GM19043 (cell line): ENCODE data around the gene UBTF.
A peak's percentile ranks its signal among the peaks of the same experiment; 100 is the strongest.

Experiments
- ATAC-seq: cut with Tn5 transposase; IDR thresholded peaks from one replicate; pipeline ENCODE4 v1.9.1; 2021; ENCODE audit warnings: low read depth; ENCODE audit not compliant: unreplicated experiment

The UBTF gene

DNA sequence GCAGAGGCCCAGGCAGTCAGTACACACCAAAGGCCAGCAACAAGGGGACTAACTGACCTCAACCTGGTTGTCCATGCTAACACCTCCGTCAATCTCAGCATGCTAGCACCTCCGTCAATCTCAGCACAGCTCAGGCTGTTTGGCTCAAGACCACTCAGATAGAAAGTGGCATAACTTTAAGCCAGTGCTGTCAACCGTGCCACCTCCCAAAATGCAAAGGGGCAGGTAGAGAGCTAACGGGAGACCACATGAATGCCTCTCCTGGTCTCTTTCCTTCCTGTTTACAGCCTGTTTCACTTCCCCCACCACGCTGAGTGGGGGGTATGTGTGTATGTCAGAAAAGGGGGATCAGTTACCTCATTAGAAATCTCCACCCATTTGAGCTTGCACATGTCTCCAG lies 3.3 kb downstream of the UBTF start:
- no peak for ATAC-seq

DNA sequence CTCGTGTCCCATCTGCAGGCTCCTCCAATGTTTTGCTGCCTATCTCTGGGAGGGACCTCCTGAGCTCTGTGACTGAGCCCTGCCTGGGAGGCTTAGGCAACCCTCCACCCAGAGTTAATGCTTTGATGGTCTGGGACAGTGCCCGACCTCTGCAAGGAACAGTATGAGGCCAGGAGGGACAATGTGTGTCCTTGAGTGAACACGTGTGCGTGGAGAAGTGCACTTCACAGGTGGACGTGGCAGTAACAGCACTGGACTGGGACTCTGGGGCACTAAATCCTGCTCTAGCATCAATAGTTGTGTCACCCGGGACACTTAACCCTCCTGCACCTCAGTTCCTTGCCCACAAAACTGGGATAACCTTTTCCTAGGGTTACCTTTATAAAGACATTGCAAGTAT lies 4.6 kb downstream of the UBTF start:
- ATAC-seq = no peak

DNA sequence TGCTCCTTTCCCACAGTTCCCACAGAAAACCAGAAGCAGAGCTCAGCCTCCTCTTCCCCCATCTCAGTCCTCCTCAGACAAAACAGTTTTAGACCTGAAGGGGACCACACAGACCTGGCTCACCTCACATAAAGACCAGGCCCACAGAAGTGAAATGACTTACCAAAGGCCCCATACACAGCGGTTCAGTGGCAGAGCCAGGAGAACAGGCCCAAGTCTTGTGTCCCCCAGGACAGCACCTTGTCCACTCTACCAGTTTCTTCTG lies 5.3 kb downstream of the UBTF start:
- no peak for ATAC-seq

- ATAC-seq = no peak
These were observed 5.9 kb downstream of the UBTF start for GRCh38 chr17:44213403-44214229.

GRCh38 chr17:44212507-44213402 lies 6.7 kb downstream of the UBTF start:
- no peak for ATAC-seq

DNA sequence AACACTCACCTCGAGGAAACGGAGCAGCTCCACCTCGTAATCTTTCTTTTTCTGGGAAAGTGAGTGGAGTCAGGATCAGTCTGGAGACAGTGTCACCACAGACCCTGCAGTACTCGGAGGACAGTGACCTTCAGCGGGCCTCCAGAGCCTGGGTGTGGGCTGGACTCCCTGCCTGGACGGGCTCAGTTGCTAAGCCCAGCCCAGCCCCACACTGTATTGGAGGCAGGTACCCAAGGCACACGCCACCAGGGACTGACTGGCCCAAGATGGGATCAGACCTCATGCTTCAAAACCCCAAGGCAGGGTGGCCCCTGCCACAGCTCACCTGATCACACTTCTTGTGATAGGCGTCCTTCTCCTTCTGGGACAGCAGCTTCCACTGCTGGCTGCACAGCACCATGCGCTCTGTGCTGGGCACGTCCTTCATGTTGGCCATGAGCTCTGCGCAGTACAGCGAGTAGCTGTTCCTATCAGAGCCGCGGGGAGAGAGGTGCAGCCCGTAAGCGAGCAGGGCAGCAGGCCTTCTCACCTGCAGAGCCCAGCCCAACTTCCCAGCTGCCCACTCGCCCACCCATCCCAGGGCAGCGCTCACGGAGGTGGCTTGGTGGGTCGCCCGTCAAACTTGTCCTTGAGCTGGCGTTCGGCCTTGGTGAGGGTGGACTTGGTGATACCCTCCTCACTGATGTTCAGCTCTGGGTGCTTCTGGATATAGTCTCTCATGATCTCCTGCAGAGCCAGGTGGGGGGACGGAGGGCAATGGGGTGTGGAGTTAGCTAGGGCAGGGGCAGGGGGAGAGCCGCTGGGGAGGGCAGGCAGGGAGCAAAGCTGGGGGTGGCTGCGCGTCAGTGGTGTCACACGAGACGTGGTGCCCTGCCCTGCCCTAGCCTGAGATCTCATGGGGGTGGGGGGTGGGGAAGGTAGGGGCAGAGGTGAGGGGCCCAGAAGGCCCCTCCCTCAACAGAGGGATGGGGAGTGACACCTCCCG lies 7.9 kb downstream of the UBTF start:
- ATAC-seq = no peak

DNA sequence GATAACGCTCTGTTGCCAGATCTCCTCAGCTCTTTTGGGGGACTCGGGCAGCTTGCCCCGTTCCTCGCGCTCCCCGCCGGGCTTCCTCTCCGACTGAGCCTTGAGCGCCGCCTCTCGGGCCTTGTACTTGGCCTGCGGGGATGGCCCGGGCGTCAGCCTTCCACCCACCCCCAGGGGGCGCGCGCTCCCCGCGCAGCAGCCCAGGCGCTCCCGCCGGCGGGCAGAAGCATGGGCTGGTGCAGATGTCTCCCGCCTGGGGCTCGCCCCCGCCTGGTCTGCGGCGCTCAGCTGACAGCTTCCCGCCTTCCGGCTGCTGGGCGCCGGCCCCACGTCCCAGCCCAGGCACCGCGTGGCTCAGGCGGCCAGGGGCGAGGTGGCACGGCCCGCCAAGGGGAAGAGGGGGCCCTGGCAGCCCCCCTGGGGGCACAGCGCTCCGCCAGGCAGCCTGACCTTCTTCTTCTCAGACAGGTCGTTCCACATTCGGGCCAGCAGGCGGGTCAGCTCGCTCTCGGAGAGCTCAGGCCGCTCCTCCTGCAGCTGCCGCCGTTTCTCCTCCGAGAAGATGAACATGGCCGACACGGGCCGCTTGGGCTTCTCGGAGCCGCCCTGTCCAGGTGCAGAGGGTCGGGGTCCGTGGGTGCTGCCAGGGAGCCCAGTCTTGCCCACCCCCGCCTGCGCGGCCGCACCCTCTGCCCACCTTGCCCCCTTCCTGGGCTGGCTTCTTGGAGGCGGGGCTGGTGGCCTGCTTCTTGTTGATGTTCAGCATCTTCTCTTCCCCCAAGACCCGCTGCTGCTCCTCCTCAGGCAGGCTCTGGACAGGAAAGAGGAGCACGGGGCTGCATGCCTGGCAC lies 8.9 kb downstream of the UBTF start:
- ATAC-seq = peak; percentile 76

- no peak for ATAC-seq
These were observed 9.6 kb downstream of the UBTF start for GRCh38 chr17:44209786-44210341.

GRCh38 chr17:44207743-44208142 lies 11.7 kb downstream of the UBTF start:
- ATAC-seq = no peak

- no peak for ATAC-seq
These were observed 12.2 kb downstream of the UBTF start for GRCh38 chr17:44207319-44207718.

GRCh38 chr17:44206825-44207155 lies 12.7 kb downstream of the UBTF start:
- no peak for ATAC-seq

GRCh38 chr17:44205962-44206824 lies 13.3 kb downstream of the UBTF start:
- ATAC-seq = no peak

- ATAC-seq = no peak
These were observed 15.0 kb downstream of the UBTF start for GRCh38 chr17:44204441-44204882.

DNA sequence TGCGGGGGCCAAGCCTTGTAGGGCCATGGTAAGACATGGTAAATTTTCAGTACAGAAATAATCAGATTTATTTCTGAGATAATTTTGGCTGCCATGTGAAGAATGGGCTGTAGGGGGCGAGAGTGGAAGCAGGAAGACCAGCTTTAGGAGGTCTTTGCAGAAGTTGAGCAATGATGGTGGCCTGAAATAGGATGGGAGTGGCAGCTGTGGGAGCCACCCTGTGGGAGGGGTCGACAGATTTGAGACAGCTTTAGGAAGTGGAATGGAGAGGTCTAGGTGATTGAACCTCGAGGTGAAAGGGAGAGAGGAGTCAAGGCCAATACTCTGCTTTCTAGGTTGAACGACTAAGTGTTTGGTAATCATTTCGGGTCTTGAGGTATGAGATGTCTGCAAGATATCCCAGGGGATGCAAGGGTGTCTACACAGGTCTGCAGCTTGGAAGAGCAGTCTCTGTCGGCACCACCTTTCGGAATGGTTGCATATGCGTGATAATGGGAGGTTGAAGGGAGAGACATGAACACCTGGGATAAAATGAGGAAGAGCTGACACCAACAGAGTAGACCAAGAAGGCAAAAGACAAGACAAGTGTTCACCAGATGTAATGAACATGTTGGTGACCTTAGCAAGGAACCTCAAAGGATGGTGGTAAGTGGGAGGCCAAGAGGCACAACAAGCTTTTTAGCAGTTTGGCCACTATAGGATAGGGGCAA lies 15.6 kb downstream of the UBTF start:
- no peak for ATAC-seq

- no peak for ATAC-seq
These were observed 16.7 kb downstream of the UBTF start for GRCh38 chr17:44202756-44203155.

- ATAC-seq = no peak
These were observed 18.9 kb downstream of the UBTF start for GRCh38 chr17:44200478-44201155.
